SK-N-SH (cell line): ENCODE results near the gene SLC35F5. TPM values are rescaled to one million over a fixed set of nuclear protein-coding genes. Genes with fewer than 3 reads are reported as not detected.

Experiments
- CTCF ChIA-PET: fragments of 300-600, 350-600 bp; formaldehyde crosslinking; extraction: SDS; loops from one replicate; lab custom pipeline; 2021; lab: Yijun Ruan, JAX
- POLR2A ChIA-PET: fragments of 350-600 bp; sonication (Branson Sonifier 250); formaldehyde crosslinking; extraction: SDS; loops from one replicate; lab custom pipeline; 2020; ENCODE audit warnings: antibody characterized with exemption, inconsistent platforms; lab: Yijun Ruan, JAX
- DNase-seq: peaks from one replicate; pipeline ENCODE4 v3.0.0; 2012
- H2AFZ ChIP-seq: fragments of 200-600 bp; sonication (generic); 2 replicates; pipeline ENCODE4 v1.8.1; 2016; ENCODE audit warnings: antibody characterized with exemption, mild to moderate bottlenecking, low read depth
- H3F3A ChIP-seq: fragments of 200-600 bp; sonication (generic); replicated peaks from 2 replicates; pipeline ENCODE3; 2016; ENCODE audit warnings: antibody characterized with exemption, mild to moderate bottlenecking; ENCODE audit not compliant: insufficient read depth
- H3K27ac ChIP-seq, 2 experiments: fragments of 200-500 bp in 1 of 2; fragments of 200-600 bp in 1 of 2; sonication (Bioruptor generic) in 1 of 2; sonication (generic), shearing (Covaris generic) in 1 of 2; 2 replicates each; pipeline versions ENCODE4 v1.5.1 to v1.6.1; 2014 to 2016; ENCODE audit warnings: low read depth in 2 of 2, inconsistent platforms in 1 of 2, low read length in 1 of 2, mild to moderate bottlenecking in 1 of 2, mixed read lengths in 1 of 2
- H3K27me3 ChIP-seq: fragments of 200-600 bp; sonication (generic), shearing (Covaris generic); 2 replicates; pipeline ENCODE4 v1.6.1; 2016; ENCODE audit warnings: mixed run types; ENCODE audit not compliant: insufficient read depth
- H3K36me3 ChIP-seq, 2 experiments: fragments of 200-500 bp in 1 of 2; fragments of 200-600 bp in 1 of 2; sonication (Bioruptor generic) in 1 of 2; sonication (generic) in 1 of 2; replicated peaks in 1 of 2; 2 replicates each; pipeline versions ENCODE3 to v1.5.1; 2014 to 2016; ENCODE audit warnings: low read length in 1 of 2, mild to moderate bottlenecking in 1 of 2; ENCODE audit not compliant: insufficient read depth in 2 of 2, control insufficient read depth in 1 of 2
- H3K4me1 ChIP-seq, 2 experiments: fragments of 200-500 bp in 1 of 2; fragments of 200-600 bp in 1 of 2; sonication (Bioruptor generic) in 1 of 2; sonication (generic), shearing (Covaris generic) in 1 of 2; 2 replicates each; pipeline versions ENCODE4 v1.5.1 to v1.6.1; 2014 to 2016; ENCODE audit warnings: low read depth in 1 of 2, low read length in 1 of 2, mixed run types in 1 of 2; ENCODE audit not compliant: insufficient read depth in 2 of 2, control insufficient read depth in 1 of 2
- H3K4me2 ChIP-seq: fragments of 200-600 bp; sonication (generic), shearing (Covaris generic); 2 replicates; pipeline ENCODE4 v1.6.1; 2017; ENCODE audit warnings: mixed run types
- H3K4me3 ChIP-seq, 2 experiments: fragments of 200-500 bp in 1 of 2; fragments of 200-600 bp in 1 of 2; sonication (Bioruptor generic) in 1 of 2; sonication (generic), shearing (Covaris generic) in 1 of 2; 2 replicates each; pipeline versions ENCODE4 v1.5.1 to v1.8.1; 2014 to 2016; ENCODE audit warnings: low read depth in 2 of 2, inconsistent platforms in 1 of 2, low read length in 1 of 2, mild to moderate bottlenecking in 1 of 2, mixed read lengths in 1 of 2, moderate library complexity in 1 of 2
- H3K79me2 ChIP-seq: fragments of 200-600 bp; sonication (generic); 2 replicates; pipeline ENCODE4 v1.8.1; 2017; ENCODE audit warnings: mild to moderate bottlenecking; ENCODE audit not compliant: insufficient read depth
- H3K9ac ChIP-seq: fragments of 200-600 bp; sonication (generic); 2 replicates; pipeline ENCODE4 v1.6.1; 2017; ENCODE audit warnings: mixed run types
- H3K9me2 ChIP-seq: fragments of 200-600 bp; sonication (generic); 2 replicates; pipeline ENCODE4 v1.6.1; 2017; ENCODE audit warnings: mixed run types
- H3K9me3 ChIP-seq: fragments of 200-600 bp; sonication (generic); 2 replicates; pipeline ENCODE4 v1.6.1; 2017; ENCODE audit warnings: mixed run types, mild to moderate bottlenecking, moderate library complexity
- H4K20me1 ChIP-seq: fragments of 200-600 bp; sonication (generic); 2 replicates; pipeline ENCODE4 v1.6.1; 2017; ENCODE audit warnings: mild to moderate bottlenecking, mixed run types; ENCODE audit not compliant: insufficient read depth
- FOSL2 ChIP-seq: IDR thresholded peaks from 2 replicates; pipeline ENCODE4 v1.4.0; 2012; ENCODE audit warnings: low read depth, mild to moderate bottlenecking, moderate library complexity, borderline replicate concordance
- FOXJ3 ChIP-seq: sonication (generic); formaldehyde crosslinking; IDR thresholded peaks from 2 replicates; pipeline ENCODE4 v1.5.1; 2020; ENCODE audit warnings: mild to moderate bottlenecking, missing genetic modification reagents
- GATA2 ChIP-seq: sonication (generic); formaldehyde crosslinking; IDR thresholded peaks from 2 replicates; pipeline ENCODE4 v1.5.0; 2020; ENCODE audit warnings: mild to moderate bottlenecking, missing genetic modification reagents
- JUND ChIP-seq: IDR thresholded peaks from 2 replicates; pipeline ENCODE4 v1.4.0; 2012
- MEF2A ChIP-seq: IDR thresholded peaks from 2 replicates; pipeline ENCODE4 v1.4.0; 2012; ENCODE audit warnings: low read depth, borderline replicate concordance
- MXI1 ChIP-seq: IDR thresholded peaks from 2 replicates; pipeline ENCODE4 v1.6.1; 2012; ENCODE audit warnings: mild to moderate bottlenecking, low read depth, low read length, improper control_type of control experiment
- NFIC ChIP-seq: IDR thresholded peaks from 2 replicates; pipeline ENCODE4 v1.4.0; 2012; ENCODE audit warnings: borderline replicate concordance
- NRF1 ChIP-seq: IDR thresholded peaks from 2 replicates; pipeline ENCODE4 v1.6.1; 2012; ENCODE audit warnings: low read depth, mild to moderate bottlenecking, low read length
- RAD21 ChIP-seq: IDR thresholded peaks from 2 replicates; pipeline ENCODE4 v1.6.1; 2012; ENCODE audit warnings: mild to moderate bottlenecking, low read length
- RFX5 ChIP-seq: IDR thresholded peaks from 2 replicates; pipeline ENCODE4 v1.6.1; 2012; ENCODE audit warnings: mild to moderate bottlenecking, improper control_type of control experiment, low read length
- SIN3A ChIP-seq: IDR thresholded peaks from 2 replicates; pipeline ENCODE4 v1.6.1; 2012; ENCODE audit warnings: low read depth, mild to moderate bottlenecking, low read length, moderate library complexity, borderline replicate concordance
- TAF1 ChIP-seq: IDR thresholded peaks from 2 replicates; pipeline ENCODE4 v1.6.1; 2012; ENCODE audit warnings: low read depth, mild to moderate bottlenecking, low read length, moderate library complexity, borderline replicate concordance
- WGBS: methylation state at CpG from one replicate; pipeline ENCODE4 v1.1.6; 2017; ENCODE audit warnings: low lambda C conversion rate; 5-methylcytosine and 5-hydroxymethylcytosine counted together
- polyA plus RNA-seq, 3 experiments: library from polyadenylated mRNA; depleted of rRNA; stranded (reverse); fragments of >200 nt; gene quantifications; 2 replicates each; pipeline ENCODE4 v1.2.3, GENCODE V29; 2012
- TF ChIP-seq, protein P1 (sequence below): IDR thresholded peaks from 2 replicates; pipeline ENCODE4 v1.4.0; 2012; ENCODE audit warnings: low read depth
- TF ChIP-seq, protein P2 (sequence below): IDR thresholded peaks from 2 replicates; pipeline ENCODE4 v1.6.1; 2012; ENCODE audit warnings: mild to moderate bottlenecking, low read depth, low read length, moderate library complexity

SLC35F5 gene
- polyA plus RNA-seq, 1 of the 3 experiments (the other 2 are of a cell fraction): 16.8 TPM

DNA sequence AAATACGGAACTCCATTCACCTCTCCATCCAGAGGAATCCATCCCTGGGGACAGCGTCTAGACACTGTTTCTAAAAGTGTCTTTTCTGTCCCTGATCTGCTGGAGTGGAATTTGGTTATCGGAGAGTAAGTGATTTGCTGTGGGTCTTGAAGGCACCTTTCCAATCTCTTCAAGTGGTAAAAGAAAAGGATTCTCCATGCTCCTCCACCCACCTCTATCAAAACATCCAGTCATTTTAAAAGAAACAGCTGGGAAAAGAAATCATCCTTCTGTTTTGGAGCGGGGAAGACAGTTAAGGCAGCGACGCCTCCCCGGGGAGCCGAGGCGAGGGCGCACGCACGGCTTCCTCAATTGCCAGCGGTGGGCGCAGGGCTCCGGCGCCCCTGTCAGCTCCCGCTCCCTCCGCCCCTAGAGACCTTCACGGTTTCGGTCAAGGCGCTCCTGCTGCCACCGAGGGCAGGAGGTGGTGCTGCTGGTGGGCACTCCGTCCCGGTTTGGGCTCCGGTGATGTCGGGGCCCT is 547 bp downstream of the SLC35F5 start:
- POLR2A ChIA-PET: interaction anchor here (1.2 to 1.3 kb wide), 3 partner anchors 120 to 134 kb away, joined by 3 to 6 read pairs (median 3); partner anchors contain the start of gene ACTR3

DNA sequence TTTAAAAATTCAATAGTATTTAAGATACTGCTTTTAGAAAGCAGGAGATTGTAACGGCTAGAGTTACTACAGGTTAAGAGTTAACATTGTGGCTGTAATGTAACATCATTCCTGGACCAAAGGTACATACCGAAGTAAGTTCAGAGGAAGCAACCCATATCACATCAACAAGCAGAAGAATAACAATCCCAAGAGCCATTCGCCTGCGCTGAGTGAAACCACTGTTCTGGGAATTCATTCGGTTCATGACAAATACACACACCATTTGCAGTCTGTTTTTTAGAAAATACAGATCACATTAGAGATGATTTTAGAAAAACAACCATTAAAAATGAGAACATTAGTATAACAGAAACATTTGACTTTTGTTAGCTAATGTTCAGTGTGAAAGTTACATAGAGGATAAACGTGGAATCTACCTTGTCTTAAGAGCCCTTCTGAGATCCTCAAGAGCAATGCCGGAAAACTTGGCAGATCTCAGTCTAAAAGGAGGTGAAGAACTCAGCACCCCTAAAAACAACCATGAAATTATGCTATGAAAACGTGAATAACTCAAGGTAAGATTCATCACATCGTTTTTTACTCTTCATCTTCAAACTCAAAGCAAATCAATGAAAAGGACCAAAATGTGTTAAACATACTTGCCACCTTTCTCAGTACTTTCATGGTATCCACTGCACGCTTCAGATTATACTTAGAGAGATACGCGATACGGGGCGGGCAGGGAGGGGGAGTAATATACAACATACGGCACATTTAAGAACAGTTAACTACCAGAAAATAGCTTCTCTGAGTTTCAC is 1.2 kb downstream of the SLC35F5 start:
- Histone ChIP-seq H3K9me2 (no peaks in the 10 kb centered on the region), H3K79me2 (peaks cover 69% of the 10 kb centered on the region)
- CTCF ChIA-PET: interaction anchor here (1.5 kb wide), 1 partner anchor 8 kb away, joined by 5 read pairs; no protein-coding TSS in a partner anchor

More for the DNA sequence above, 547 bp downstream of the SLC35F5 start:
- TF ChIP-seq GATA2 (no peak), MEF2A (no peak), MXI1 (0 out of 2 replicates have a peak, but pooled peaks have one; percentile 4)
- TF ChIP-seq, protein P1, sequence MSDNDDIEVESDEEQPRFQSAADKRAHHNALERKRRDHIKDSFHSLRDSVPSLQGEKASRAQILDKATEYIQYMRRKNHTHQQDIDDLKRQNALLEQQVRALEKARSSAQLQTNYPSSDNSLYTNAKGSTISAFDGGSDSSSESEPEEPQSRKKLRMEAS: 0 out of 2 replicates have a peak, but pooled peaks have one; percentile 9
- H3K9me2 ChIP-seq: no peaks in the 10 kb centered on the region
- peaks cover 6 to 26% of the 10 kb centered on the region in 2 experiments for H3K36me3 ChIP-seq
- WGBS: 2% methylated on average over 5 of the region's 26 CpGs
- H3K4me1 ChIP-seq: peaks cover 0 to 9% of the 10 kb centered on the region in 2 experiments; a peak in 3 of 4 replicates
- H3K27me3 ChIP-seq: no peaks in the 10 kb centered on the region
- H3K79me2 ChIP-seq: peaks cover 64% of the 10 kb centered on the region
- CTCF ChIA-PET: interaction anchor here (1.2 to 1.5 kb wide), 2 partner anchors 8 to 69 kb away, joined by 3 to 5 read pairs; no protein-coding TSS in a partner anchor
- H2AFZ ChIP-seq: peak overlapping the region; percentile 79
- H3K4me2 ChIP-seq: peak overlapping the region; percentile 89
- peak; percentile 22 for DNase-seq
- no peaks in the 10 kb centered on the region for H3K9me3 ChIP-seq
- peak overlapping the region; percentile 86 to 93 for H3K27ac ChIP-seq
- H3F3A ChIP-seq: peaks cover 15% of the 10 kb centered on the region
- peaks cover 9% of the 10 kb centered on the region; the same call in 1 of the 2 replicates for H4K20me1 ChIP-seq
- H3K9ac ChIP-seq: peak overlapping the region; percentile 92
- H3K4me3 ChIP-seq: peak overlapping the region; percentile 94 to 99

More for the DNA sequence above, 1.2 kb downstream of the SLC35F5 start:
- Histone ChIP-seq H3K27me3 (no peaks in the 10 kb centered on the region), H3K4me2 (peak overlapping the region; percentile 89), H3F3A (peaks cover 14% of the 10 kb centered on the region), H3K9ac (peak overlapping the region; percentile 92), H4K20me1 (peaks cover 9% of the 10 kb centered on the region; the same call in 1 of the 2 replicates), H2AFZ (peak overlapping the region; percentile 79), H3K4me1 (peaks cover 0 to 9% of the 10 kb centered on the region in 2 experiments; a peak in 3 of 4 replicates), H3K36me3 (peaks cover 13 to 32% of the 10 kb centered on the region in 2 experiments), H3K4me3 (peak overlapping the region; percentile 94 to 99), H3K9me3 (no peaks in the 10 kb centered on the region), H3K27ac (peak overlapping the region; percentile 86 to 93; a peak in 3 of 4 replicates)
- no peak for DNase-seq
- 23% methylated on average over 15 of the region's 15 CpGs for WGBS
- POLR2A ChIA-PET: no interaction called here
- TF ChIP-seq NFIC (no peak), TAF1 (no peak), MXI1 (no peak), SIN3A (no peak), RFX5 (no peak), JUND (no peak), FOSL2 (no peak), MEF2A (no peak), FOXJ3 (CRISPR knock-in tag) (no peak), RAD21 (no peak), NRF1 (no peak)
- TF ChIP-seq, protein P1: no peak
- TF ChIP-seq, protein P2, sequence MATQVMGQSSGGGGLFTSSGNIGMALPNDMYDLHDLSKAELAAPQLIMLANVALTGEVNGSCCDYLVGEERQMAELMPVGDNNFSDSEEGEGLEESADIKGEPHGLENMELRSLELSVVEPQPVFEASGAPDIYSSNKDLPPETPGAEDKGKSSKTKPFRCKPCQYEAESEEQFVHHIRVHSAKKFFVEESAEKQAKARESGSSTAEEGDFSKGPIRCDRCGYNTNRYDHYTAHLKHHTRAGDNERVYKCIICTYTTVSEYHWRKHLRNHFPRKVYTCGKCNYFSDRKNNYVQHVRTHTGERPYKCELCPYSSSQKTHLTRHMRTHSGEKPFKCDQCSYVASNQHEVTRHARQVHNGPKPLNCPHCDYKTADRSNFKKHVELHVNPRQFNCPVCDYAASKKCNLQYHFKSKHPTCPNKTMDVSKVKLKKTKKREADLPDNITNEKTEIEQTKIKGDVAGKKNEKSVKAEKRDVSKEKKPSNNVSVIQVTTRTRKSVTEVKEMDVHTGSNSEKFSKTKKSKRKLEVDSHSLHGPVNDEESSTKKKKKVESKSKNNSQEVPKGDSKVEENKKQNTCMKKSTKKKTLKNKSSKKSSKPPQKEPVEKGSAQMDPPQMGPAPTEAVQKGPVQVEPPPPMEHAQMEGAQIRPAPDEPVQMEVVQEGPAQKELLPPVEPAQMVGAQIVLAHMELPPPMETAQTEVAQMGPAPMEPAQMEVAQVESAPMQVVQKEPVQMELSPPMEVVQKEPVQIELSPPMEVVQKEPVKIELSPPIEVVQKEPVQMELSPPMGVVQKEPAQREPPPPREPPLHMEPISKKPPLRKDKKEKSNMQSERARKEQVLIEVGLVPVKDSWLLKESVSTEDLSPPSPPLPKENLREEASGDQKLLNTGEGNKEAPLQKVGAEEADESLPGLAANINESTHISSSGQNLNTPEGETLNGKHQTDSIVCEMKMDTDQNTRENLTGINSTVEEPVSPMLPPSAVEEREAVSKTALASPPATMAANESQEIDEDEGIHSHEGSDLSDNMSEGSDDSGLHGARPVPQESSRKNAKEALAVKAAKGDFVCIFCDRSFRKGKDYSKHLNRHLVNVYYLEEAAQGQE: no peak
